ENCODE measurements around the gene CPEB3.
"Not testable (repeated sequence)": the region's sequence is repeated elsewhere in the genome, so short reads cannot be mapped to it uniquely, and the experiment has no call there.

The CPEB3 gene

DNA sequence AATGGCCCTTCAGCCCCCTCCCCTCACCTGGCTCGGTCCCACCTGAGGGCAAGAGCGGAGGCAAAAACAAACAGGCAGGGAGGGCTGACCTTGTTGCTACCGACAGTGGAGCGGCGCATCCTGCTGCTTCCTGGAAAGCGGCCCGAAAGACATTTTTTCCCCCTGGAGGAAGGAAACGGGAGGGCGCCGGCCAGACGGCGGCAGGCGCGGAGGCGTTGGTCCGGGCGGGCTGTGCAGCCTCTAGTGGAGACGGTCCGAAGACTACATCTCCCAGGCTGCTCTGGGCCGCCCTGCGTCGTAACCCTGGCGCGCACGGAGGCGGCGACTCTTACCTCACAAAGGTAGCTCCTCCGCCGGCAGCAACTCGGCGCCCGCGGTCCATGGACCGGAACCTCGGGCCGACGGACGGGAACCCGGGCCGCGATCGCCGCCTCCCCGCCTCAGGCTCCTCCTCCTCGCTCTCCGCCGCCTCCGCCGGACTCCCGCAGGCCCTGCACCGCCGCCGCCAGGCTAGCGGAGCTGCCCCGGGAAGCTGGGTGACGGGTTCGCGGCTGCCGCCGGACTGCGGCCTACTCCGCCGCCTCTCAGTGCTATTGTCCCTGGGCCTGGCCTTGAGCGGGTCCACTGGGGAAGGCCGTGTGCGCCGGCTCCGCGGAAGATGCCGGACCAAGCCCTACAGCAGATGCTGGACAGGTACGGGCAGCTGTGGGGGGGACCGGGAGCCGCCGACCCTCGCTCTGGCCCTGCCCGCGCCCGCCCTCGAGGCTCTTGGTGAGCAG is at the start of gene CPEB3, which contains the start of gene MARCHF5:
Gene CPEB3 (minus strand): TSS at position 242 of the 779 bp plus-strand sequence. CDS start 50,728 bp downstream, outside the sequence.
Gene MARCHF5 (plus strand): TSS at position 331 of the 779 bp plus-strand sequence. CDS start 328 bp downstream, at position 659.
- peak; percentile 93 for DNase-seq

GRCh38 chr10:92329927-92330326 is 39.0 kb upstream of the CPEB3 start:
- DNase-seq: not testable (repeated sequence)

GRCh38 chr10:92328993-92329392 is 38.1 kb upstream of the CPEB3 start:
- DNase-seq: no peak

GRCh38 chr10:92327445-92328433 is 36.9 kb upstream of the CPEB3 start:
- DNase-seq: no peak

GRCh38 chr10:92323079-92323478 is 32.2 kb upstream of the CPEB3 start:
- DNase-seq: no peak

DNA sequence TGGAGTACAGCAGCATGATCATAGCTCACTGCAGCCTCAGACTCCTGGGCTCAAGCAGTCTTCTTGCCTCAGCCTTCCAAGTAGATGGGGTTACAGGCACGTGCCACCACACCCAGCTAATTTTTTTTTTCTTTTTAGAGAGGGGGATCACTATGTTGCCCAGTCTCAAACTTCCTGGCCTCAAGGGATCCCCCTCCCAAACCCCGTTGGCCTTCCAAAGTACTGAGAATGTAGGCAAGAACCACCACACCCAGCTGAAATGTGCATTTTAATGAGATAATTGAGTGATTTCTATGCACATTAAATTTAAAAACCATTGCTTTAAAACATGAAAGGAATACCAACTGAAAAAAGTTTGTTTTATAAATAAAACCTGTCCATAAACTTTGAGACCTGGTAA is 25.7 kb upstream of the CPEB3 start:
- no peak for DNase-seq

- no peak for DNase-seq
Observed at GRCh38 chr10:92313750-92314149, 22.9 kb upstream of the CPEB3 start.

- DNase-seq: no peak
Observed at GRCh38 chr10:92309272-92309671, 18.4 kb upstream of the CPEB3 start.

- no peak for DNase-seq
Observed at GRCh38 chr10:92305133-92306072, 14.5 kb upstream of the CPEB3 start.

- no peak for DNase-seq
Observed at GRCh38 chr10:92304061-92304460, 13.2 kb upstream of the CPEB3 start.

GRCh38 chr10:92303096-92303495 is 12.2 kb upstream of the CPEB3 start:
- no peak for DNase-seq

GRCh38 chr10:92298487-92298886 is 7.6 kb upstream of the CPEB3 start:
- no peak for DNase-seq

GRCh38 chr10:92291921-92292845 is 1.3 kb upstream of the CPEB3 start:
- DNase-seq: peak; percentile 37

- no peak for DNase-seq
Observed at GRCh38 chr10:92291616-92291865, 663 bp upstream of the CPEB3 start.

DNA sequence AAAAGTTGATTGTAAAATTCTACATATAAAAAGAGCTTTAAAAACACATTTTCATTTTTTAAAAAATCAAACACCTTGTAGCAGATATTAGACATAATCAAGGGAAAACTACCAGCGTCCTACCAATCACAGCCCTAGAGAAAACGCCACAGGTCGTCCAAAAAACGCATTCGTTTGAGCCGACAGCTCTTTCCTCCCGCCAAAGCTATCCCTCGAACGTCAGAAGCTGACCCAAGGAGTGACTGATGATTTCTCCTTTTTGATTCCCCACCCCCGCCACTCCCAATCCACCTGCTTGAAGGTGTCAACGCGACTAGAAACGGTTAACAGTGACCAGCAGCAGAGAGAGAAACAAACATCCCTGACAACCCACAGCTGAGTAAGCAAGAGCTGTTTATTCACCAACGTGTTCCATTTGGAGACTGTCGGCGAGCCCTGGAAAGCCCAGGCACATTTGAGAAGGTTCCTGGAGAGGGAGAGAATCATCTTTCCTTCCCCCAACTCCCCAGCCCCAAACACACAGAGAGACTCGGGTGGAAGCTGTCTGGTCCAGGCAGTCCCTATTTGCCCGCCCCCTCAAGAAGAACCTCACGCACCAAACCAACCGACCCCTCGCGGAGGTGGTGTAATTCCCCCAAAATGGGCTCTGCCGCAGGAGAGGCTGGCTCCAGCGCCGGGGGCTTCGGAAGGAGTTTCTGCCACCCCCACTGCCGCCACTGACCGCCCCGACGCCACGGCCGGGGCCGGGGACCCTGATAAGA is 622 bp downstream of the CPEB3 start:
- DNase-seq: peak; percentile 69

- no peak for DNase-seq
Observed at GRCh38 chr10:92284112-92284704, 6.7 kb downstream of the CPEB3 start.

DNA sequence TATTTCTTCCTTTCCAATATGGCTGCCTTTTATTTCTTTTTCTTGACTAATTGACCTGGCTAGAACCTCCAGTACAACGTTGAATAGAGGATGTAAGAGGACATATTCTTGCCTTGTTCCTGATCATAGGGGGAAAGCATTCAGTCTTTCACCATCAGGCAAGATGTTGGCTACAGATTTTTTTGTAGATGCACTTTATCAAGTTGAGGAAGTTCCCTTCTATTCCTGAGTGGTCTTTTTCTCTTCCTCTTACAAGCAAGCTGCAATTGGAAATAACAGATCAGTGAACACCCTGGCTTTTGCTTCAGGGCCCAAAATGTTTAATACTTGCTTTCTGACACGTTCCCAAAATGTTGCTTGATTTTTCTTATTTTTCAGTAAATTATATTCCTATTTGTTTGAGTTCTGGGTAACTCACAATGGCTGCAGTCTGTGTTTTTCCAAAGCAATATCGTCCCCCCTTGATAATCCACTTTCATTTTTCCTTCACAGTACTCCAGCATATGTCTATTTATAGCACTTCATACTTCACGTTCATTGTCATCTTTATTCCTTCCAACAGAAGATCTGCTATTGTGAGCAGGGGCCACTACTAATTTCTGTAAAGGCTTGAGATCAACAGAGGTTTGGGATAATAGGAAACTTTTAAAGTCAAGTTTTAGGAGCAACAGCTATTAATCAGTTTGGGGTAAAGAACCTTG is 11.7 kb downstream of the CPEB3 start:
- no peak for DNase-seq

DNA sequence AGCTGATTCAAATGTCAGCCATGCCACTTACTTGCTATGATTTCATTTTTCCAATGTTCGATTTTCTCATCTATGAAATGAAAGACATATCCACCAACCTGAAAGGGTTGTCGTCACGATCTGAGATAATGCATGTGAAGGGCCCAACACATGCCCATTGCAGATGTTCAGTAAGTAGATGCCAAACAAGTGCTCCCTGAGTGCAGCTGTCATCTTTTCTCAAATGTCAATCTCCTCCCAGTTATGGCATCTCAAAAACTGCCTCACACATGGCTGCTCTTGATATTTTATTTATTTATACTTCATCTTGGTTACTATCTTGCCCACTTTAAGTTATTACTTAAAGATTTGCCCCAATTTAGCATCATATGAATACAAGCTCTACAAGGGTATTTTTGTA is 16.8 kb downstream of the CPEB3 start:
- DNase-seq: no peak

DNA sequence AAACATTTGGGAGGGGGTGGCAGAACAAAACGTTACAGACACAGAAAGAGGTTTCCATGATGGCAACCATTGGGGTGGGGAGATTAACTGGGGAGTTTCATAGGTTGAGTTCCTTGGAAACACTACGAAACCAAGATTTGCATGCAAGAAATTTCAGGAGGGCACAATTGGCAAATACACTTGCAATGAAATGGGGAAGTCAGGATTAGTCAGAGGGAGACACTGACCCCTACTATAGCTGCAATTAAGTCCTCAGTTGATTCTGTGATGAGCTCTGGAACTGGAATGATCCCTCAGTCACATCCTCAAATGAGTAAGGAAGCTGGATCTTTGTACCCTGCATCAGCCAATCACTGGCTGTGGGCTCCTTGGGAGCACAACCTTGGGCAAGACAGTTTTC is 22.1 kb downstream of the CPEB3 start:
- DNase-seq: no peak

- DNase-seq: no peak
Observed at GRCh38 chr10:92267343-92267742, 23.5 kb downstream of the CPEB3 start.
